NCI-H748 (cell line): ENCODE data around the gene F5.
A peak's percentile ranks its signal among the peaks of the same experiment; 100 is the strongest.

Experiments used
- DNase-seq: peaks from one replicate; lab custom pipeline; 2025; ENCODE audit not compliant: unreplicated experiment; lab: John Stamatoyannopoulos, UW

Gene F5

DNA sequence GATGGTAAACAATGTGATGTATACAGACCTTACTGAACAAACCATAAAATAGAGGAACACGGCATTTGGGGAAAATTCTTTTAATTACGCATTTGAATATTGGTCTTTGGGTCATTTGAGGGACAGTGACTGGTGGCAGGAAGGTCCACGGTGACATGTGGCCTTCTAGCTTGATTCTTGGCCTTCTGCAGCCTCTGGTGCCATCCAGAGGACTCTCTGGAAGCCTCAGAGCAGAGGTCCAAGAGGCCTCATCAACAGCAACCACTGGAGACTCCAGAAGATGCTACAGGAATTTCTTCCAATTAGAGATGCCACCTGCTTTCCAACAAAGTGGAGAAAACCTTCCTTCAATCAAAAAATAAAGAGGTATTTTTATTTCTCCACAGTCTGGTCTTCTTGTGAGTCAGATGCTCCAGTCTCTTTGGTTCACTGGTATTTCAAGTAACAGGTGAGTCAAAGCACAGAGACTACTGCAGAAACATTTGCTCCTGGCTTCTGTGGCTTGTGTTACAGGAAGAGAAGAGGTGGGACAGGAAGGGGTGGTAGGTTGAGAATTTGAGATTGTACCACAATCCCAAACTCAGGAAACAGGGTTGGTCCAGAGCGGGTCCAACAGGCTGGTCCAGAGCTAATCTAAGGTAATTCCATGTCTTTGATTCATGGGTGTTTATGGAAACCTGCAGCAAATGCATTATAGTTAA lies 2.7 kb upstream of the F5 start:
- DNase-seq = no peak

DNA sequence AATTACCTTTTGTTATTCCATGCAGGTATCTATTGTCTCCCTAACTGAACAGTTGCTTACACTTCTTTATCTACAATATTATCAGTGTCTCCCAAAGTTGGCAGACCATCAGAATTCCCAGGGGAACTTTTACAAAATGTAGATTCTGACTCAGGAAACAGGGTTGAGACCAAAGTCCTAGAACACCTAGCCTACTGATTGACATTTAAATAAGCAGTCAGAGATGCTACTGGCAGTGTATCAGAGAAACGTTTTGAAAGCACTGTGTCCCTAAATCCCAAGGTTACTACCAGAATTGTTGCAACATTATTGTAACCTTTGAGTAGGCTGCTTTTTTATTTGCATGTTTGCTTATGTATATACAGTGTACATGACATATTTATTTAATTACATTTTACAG lies 1.8 kb upstream of the F5 start:
- no peak for DNase-seq

DNA sequence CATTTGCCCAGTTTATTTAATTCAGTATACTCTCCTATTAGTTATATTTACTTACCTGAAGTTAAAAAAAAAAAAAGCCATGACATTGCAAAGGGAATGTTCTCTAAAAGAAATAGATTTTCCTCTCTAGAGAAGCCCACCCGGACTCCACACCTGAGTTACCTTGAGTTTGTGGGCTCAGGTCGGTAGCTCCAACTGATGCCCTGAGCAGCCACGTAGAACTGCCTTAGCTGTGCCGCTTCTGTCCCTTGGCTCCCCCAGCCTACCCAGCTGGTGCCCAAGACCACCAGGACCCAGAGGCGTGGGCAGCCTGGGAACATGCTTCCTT lies 250 bp downstream of the F5 start:
- DNase-seq = no peak

GRCh38 chr1:169585181-169585580 lies 1.1 kb downstream of the F5 start:
- no peak for DNase-seq

DNA sequence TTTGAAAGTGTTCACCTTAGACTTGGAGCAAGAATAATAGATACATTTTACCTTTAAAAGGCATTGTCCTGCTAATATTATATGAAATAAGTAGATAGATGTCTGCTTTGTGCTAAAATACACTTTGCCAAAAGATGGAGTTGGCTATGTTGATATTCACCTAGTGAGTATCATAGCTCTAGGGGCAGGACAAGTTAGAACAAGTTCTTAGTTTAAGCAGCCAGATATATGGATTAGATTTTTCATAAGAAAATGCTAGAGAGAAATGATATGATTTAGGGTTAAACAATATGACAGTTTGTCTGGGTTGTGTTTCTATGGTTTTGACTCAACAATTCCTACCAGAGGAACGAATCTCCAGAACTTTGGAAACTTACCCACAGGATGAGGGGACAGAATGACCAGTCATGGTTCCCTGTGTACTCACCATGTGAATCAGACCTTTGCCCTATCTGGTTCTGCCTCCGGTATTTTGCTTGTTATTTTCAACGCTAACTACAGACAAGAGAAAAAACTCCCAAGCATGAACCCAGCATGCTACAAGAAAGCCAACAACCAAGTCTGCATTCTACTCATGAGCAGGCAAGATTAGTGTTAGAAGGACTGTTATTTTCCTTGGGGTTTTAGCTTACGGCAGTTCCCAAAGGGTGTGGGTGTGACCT lies 1.7 kb downstream of the F5 start:
- DNase-seq = no peak

DNA sequence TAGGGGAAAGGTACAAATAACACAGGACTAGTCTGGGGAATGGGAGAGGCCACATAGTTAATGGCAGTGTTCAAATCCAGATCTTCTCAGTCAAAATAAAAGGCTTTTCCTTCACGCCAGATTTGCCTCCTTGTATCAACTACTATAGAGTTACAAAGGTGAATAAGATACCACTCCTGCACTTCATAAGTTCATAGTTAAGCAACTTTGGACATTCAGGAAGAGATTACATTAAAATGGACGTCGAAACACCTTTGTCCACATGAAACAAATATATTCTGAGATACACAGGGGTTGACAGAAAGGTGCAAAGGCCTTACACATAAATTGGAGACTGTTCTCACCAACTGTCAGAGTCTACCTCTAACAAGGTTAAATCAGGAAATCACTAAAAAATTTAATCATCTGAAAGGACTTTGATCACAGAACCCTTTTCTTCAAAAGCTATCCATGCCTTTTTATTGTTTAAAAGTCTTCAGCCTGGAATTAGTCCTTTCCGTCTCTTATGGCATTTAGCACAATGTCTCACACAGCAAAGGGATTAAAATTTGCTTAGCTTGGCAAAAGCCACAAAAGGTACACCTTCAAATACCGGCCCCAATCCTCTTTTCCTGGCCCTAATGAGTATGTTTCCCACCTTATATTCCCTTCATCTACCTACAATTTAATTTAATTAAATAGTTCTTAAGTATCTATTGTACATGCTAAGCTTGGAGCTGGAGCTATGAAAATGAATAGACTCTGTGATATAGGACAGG lies 8.1 kb downstream of the F5 start:
- no peak for DNase-seq

DNA sequence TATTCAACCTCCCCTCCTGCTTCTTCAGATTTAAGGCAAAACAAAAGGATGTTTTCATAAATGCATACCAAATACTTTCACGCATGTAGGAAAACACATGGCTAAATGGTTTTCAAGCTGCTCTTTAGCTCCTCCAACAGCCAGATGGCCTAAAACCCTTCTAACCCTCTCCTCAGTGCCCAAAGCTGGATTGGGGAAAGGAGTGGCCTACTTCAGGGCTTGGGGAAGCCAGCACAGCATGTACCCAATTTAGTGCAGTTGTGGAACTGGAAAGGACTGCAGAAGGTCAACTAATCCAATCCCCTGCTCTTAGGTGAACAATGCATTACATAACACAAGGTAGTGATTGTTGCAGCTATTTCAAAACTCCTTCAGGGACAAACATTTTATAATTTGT lies 9.3 kb downstream of the F5 start:
- DNase-seq = no peak

- no peak for DNase-seq
These were observed 9.9 kb downstream of the F5 start for GRCh38 chr1:169576241-169576934.

DNA sequence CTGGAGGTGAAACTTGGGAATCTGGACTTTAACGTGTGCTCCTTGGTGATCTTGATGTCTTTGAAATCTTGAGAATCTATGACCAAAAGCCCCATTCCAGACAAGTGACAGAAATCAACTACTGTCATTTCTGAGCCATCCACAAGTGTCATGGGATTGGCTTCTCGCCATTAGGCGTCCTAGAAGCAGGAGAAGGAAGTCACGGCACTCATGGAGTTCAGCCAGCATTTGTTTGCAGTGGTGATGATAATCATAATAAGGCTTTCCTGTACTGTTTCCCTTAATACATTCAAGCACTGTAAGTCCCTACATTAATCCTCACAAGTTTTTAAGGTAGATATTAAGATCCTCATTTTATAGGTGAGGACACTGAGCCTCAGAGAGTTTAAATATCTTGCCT lies 11.9 kb downstream of the F5 start:
- no peak for DNase-seq

DNA sequence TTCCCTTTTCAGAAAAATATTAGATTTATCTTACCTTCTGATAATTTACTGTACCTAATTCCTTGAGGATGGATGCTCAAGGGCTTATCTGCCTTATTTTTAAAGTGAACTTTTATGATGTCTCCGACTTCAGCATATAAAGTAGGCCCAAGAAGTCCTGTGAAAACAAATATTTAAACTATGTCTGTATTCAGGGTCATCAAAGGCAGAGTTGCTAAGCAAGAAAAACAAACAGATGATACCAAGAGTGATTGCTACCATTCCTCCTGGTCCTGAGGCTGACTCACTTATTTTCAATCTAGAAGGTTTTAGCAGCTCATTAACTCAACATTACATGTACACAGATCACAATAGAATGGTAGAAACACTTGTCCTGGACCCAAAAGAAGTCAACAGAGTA lies 14.1 kb downstream of the F5 start:
- no peak for DNase-seq

GRCh38 chr1:169571450-169571849 lies 14.8 kb downstream of the F5 start:
- no peak for DNase-seq

- DNase-seq = no peak
These were observed 16.1 kb downstream of the F5 start for GRCh38 chr1:169570172-169570574.

DNA sequence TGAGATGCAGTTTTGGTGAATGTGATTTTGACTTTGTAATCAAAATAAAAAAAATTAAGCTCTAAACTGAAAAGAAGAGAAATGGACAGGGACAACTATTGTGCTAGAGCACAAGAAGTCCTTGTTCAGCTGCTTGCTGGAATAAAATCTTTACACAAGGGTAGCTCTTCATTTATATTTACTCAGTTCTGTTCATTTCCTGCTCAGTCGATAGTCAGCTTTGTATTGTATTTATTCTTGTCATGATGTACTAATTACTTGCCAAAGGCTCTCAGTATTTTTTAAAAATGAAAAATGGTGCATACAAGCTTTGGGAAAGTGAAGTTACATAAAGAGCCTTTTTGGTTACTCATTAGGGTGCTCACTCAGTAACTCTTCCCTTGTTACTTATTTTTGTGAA lies 17.8 kb downstream of the F5 start:
- DNase-seq = no peak

GRCh38 chr1:169565335-169566271 lies 20.7 kb downstream of the F5 start:
- no peak for DNase-seq

GRCh38 chr1:169563650-169564049 lies 22.6 kb downstream of the F5 start:
- DNase-seq = no peak

- DNase-seq = no peak
These were observed 23.2 kb downstream of the F5 start for GRCh38 chr1:169563019-169563615.

GRCh38 chr1:169561692-169562091 lies 24.6 kb downstream of the F5 start:
- no peak for DNase-seq

- no peak for DNase-seq
These were observed 29.1 kb downstream of the F5 start for GRCh38 chr1:169557131-169557530.

DNA sequence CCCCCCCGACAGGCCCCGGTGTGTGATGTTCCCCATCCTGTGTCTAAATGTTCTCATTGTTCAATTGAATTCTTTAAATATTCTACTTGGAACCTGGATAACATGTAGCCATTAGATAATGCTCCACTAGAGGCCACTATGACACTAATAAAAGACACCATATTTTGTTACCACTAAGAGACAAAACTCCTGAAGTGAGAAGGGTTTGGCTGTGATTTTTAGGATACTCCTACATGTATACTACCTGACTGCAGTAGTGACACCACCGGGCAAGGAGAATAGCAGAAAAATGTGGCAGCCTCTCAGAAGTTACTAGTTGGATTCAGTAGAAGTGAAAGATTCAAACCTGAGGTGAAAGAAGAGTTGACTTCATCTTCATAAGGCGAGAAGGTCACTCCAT lies 36.0 kb downstream of the F5 start:
- DNase-seq = peak; percentile 53

- no peak for DNase-seq
These were observed 38.0 kb downstream of the F5 start for GRCh38 chr1:169548282-169548681.
